Measurements from ENCODE around the gene BRF1.

Gene BRF1

GRCh38 chr14:105168496-105168978 is 132.3 kb downstream of the BRF1 start, which contains the start of gene JAG2:
Gene JAG2 (minus strand): TSS chr14:105168776. CDS start chr14:105168420, 356 bp downstream.
- DNase-seq, result peak; percentile 24

- DNase-seq, result no peak
Measured at GRCh38 chr14:105168093-105168420, 132.7 kb downstream of the BRF1 start.

DNA sequence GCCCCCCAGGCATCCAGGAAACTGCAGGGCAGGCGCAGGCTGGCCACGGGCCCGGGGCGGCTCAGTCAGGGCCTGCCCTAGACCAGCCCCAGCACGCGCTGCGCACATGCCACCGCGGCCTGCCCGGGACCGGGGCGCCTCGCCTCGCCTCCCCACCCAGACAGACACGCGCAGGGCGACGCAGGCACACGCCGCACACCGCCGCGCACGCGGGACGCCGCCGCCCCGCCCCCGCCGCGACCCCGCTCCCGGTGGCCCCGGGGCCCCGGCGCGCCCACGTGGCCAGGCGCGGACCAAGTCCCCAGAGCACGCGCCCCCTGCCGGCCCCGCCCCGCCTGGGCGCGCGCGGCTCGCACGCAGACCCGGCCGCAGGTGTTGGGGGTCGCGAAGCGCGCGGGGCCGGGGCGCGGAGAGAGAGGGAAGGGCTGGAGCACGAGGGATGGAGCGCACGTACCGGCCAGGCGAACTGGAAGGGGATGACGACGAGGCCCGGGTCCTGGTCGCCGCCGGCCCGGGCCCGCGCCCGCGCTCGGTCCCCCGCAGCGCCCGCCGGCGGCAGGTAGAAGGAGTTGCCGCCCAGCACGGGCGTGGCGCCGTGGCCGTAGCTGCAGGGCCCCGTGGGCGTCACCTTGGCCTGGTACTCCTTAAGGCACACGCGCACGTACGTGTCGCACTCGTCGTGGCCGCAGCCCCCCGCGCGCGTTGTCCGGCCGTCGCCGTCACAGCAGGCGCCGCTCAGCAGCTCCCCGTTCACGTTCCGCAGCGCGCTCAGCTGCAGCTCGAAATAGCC is 133.3 kb downstream of the BRF1 start:
- DNase-seq, result no peak

DNA sequence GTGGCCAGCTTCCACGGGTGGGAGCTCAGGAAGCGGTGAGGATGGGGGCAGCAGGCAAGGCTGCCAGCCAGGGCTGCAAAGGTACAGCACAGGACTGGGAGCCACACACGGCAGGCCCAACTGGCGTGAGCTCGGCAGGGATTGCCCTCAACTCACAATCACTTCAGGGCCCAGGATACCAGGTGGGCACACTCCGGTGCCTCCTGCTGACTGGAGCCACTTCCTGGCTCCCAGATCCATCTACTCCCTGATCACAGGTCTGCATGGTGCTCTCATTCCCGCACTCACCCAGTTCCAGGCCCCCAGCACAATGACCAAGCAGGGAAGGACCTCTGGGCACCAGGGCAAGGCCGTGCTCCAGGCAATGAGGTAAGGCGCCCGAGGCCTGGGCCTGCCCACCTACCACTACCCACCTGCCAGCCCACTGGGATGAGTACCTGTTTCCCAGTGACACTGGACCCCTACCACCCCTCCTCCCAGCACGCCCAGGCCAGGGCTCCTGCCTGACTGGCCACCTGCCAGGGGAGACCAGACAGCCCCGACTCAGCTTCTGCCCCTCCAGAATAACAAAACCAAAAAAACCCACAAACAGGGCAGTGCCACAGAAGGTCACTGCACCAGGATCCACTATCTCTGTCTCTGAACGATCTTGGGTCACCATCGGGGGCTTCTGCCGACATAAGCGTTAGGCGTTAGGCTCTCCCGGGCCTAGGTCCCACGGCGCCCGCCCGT is 134.1 kb downstream of the BRF1 start:
- no peak for DNase-seq

GRCh38 chr14:105165761-105166485 is 134.9 kb downstream of the BRF1 start:
- no peak for DNase-seq

- no peak for DNase-seq
Measured at GRCh38 chr14:105165134-105165704, 135.6 kb downstream of the BRF1 start.

DNA sequence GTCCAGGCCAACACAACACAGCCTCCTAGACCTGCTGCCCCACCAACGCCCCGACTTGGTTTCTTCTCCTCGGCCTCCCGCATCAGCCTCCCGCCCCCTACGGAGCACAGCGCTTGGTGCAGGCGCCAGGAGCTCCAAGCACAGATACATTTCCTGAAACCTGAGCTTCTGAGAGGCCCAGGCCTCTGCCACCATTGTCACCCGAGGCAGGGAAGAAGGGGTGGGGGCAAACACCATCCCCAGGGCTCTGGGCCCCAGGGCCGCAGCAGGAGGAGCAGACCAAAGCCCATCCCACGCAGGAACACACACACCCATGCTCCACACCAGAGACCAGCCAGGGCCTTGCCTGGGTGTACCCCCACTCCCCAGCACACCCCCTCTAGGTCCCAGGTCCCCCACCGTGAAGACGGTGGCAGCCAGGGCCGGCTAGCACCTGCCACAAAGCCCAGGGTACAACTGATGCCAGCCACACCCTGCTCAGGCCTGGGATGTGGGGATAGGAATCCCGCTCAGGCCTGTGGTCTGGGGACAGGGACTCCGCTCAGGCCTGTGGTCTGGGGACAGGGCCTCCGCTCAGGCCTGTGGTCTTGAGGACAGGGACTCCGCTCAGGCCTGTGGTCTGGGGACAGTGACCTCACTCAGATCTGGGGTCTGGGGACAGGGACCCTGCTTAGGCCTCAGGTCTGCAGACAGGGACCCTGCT is 137.6 kb downstream of the BRF1 start:
- DNase-seq, result no peak

DNA sequence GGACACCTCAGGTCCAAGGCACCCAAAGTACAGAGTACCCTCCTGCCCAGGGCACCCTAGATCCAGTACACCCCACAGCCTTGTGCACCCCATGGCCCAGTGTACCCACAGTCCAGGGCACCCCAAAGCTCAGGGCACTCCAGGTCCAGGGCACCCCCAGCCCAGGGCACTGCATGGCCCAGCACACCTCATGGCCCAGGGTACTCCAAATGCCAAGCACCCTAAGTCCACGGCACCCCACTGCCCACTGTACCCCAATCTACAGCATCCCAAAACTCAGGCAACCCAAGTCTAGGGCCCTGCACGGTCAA is 138.2 kb downstream of the BRF1 start:
- no peak for DNase-seq

- no peak for DNase-seq
Measured at GRCh38 chr14:105161964-105162668, 138.7 kb downstream of the BRF1 start.

DNA sequence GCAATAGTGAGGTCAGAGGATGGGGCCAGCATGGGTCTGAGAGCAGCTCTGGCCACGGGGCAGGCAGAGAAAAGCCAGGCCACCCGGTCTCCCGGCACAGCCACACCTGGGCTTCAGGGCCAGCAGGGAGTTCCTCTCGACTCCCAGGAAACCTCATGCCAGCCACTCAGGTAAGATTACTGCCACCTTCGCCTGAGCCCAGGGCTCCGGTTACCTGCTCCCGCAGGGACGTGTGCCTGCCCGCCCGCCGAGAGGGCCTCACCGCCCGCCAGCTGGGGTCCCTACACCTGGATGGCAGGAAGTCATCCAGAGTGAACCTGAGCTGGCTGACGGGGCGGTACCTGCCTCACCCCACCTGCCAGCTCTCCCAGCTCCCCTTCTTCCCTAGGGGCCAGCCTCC is 139.5 kb downstream of the BRF1 start:
- DNase-seq, result no peak

GRCh38 chr14:105160776-105161175 is 140.0 kb downstream of the BRF1 start:
- no peak for DNase-seq

DNA sequence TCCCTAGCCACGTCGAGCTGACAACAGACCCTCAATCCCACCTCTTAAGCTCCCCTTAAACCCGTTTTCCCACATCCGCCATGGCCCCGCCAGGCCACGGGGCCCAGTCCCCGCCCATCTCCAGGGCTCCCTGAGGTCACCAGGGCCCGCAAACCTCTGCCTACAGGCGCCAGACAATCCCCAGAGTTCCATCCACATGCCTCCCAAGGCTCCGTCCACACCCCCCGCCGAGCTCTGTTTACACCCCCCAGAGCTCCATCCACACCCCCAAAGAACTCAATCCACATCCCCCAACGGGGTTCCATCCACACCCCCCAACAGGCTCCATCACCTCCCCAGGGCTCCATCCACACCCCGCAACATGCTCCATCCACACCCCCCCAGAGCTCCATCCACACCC is 141.5 kb downstream of the BRF1 start:
- DNase-seq, result no peak
